OCI-LY3 (cell line): ENCODE results near the gene AATF.

Experiments
- EZH2phosphoT487 ChIP-seq: fragments of 200-600 bp; shearing (Covaris generic); IDR thresholded peaks from 2 replicates; pipeline ENCODE4 v1.6.1; 2018; ENCODE audit warnings: antibody characterized with exemption, mixed run types, low read depth
- TF ChIP-seq, protein P1 (sequence below): fragments of 200-600, 300-600 bp; sonication (generic); IDR thresholded peaks from 2 replicates; pipeline ENCODE4 v1.5.1; 2014; ENCODE audit warnings: antibody characterized with exemption, low read length, low read depth

DNA sequence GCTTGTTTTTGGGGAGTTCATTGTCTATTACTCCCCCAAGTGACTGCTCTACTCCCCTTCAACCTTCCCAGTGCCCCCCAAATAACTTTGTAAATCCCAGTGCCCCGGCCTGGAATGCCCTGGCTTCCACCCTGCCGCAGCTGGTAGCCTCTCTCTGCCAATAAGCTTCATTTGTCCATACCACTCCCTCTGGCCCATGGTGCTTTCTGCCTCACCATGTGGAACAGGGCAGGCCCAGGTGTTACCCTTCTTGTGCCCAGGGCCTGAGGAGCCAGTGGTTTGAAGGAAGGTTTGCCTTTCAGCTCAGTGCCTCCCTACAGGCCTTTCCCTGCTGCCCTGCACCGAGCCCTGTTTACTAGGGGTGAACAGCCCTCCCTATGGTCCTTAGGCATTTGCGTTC is 134.2 kb downstream of the AATF start:
- TF ChIP-seq, protein P1, sequence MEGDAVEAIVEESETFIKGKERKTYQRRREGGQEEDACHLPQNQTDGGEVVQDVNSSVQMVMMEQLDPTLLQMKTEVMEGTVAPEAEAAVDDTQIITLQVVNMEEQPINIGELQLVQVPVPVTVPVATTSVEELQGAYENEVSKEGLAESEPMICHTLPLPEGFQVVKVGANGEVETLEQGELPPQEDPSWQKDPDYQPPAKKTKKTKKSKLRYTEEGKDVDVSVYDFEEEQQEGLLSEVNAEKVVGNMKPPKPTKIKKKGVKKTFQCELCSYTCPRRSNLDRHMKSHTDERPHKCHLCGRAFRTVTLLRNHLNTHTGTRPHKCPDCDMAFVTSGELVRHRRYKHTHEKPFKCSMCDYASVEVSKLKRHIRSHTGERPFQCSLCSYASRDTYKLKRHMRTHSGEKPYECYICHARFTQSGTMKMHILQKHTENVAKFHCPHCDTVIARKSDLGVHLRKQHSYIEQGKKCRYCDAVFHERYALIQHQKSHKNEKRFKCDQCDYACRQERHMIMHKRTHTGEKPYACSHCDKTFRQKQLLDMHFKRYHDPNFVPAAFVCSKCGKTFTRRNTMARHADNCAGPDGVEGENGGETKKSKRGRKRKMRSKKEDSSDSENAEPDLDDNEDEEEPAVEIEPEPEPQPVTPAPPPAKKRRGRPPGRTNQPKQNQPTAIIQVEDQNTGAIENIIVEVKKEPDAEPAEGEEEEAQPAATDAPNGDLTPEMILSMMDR: no peak
- TF ChIP-seq EZH2phosphoT487: no peak
